ENCODE data around the gene PRKX. TPM values are rescaled to one million over a fixed set of nuclear protein-coding genes. Genes with fewer than 3 reads are reported as not detected.

PRKX gene
- total and polyA plus RNA-seq, 2 of the 4 experiments (the other 2 are of a cell fraction): 7.2 to 14.9 TPM

GRCh38 chrX:3757510-3758025 lies 44.1 kb upstream of the PRKX start (continued):
- TF ChIP-seq CTCF (conservative IDR thresholded peaks at IDR 0.05; ENCODE audit: low read depth, low read length): no peak

GRCh38 chrX:3748052-3748559 lies 34.7 kb upstream of the PRKX start:
- CTCF ChIA-PET: interaction anchor here (0.6 kb wide), 1 partner anchor 63 kb away, joined by 3 read pairs; no protein-coding TSS in a partner anchor

More at GRCh38 chrX:3748052-3748559, 34.7 kb upstream of the PRKX start:
- no peak overlapping the region for H2BK20ac ChIP-seq (ENCODE audit: low read depth, low read length)
- intact Hi-C loops (cut with micrococcal nuclease): loop anchor here (10.0 kb wide), 1 partner anchor 93 kb away; no protein-coding TSS in a partner anchor
- no peaks in the 10 kb centered on the region for H3K79me1 ChIP-seq (ENCODE audit: low read depth in 1 of 2, low read length in 2 of 2)
- no peak overlapping the region for H3K4ac ChIP-seq (ENCODE audit: low read depth, low read length)
- H3K27me3 ChIP-seq (ENCODE audit: control insufficient read depth, insufficient read depth, low read length): no peaks in the 10 kb centered on the region
- no peak overlapping the region for H3K23ac ChIP-seq (ENCODE audit: low read depth, low read length)
- H4K20me1 ChIP-seq (ENCODE audit: insufficient read depth, low read length): no peaks in the 10 kb centered on the region
- no peak overlapping the region for H3K14ac ChIP-seq (replicated peaks; ENCODE audit: low read depth, low read length)
- H2BK5ac ChIP-seq (ENCODE audit: low read depth, low read length, poor library complexity, severe bottlenecking): no peak overlapping the region
- H3K27ac ChIP-seq (ENCODE audit: insufficient read depth, low read length): peak overlapping the region; percentile 62; the same call in 1 of the 2 replicates
- H3K9me1 ChIP-seq (ENCODE audit: insufficient read depth, low read length): no peaks in the 10 kb centered on the region
- no peaks in the 10 kb centered on the region for H3K36me3 ChIP-seq (ENCODE audit: control insufficient read depth, insufficient read depth, low read length)
- 50% methylated on average over 1 of the region's 3 CpGs; no CpG with 5 or more reads in 1 of the 2 experiments for WGBS, 2 experiments (ENCODE audit: extremely low coverage in 2 of 2, insufficient read length in 1 of 2)
- no peak overlapping the region for H2AK5ac ChIP-seq (ENCODE audit: low read depth, low read length)
- POLR2A ChIA-PET (ENCODE audit: unreplicated experiment): no interaction called here
- peaks cover 2% of the 10 kb centered on the region; the same call in 1 of the 2 replicates for H3K4me1 ChIP-seq (ENCODE audit: control insufficient read depth, insufficient read depth, low read length)
- TF ChIP-seq MAFK (IDR thresholded peaks at IDR 0.05; ENCODE audit: low read depth, low read length) (no peak), RFX5 (IDR thresholded peaks at IDR 0.05; ENCODE audit: low read depth, low read length) (no peak), NFE2L2 (IDR thresholded peaks at IDR 0.05; ENCODE audit: low read depth, low read length) (no peak), MXI1 (IDR thresholded peaks at IDR 0.05; ENCODE audit: borderline replicate concordance, low read depth, low read length) (no peak), MAZ (IDR thresholded peaks at IDR 0.05; ENCODE audit: borderline replicate concordance, low read depth, low read length) (no peak)
- H4K91ac ChIP-seq (ENCODE audit: insufficient read depth, low read depth, low read length): no peak overlapping the region
- H4K5ac ChIP-seq (ENCODE audit: low read depth, low read length): no peak overlapping the region
- 0 out of 2 replicates have a peak overlapping the region, but pooled peaks have one; percentile 45 for H3K4me2 ChIP-seq (ENCODE audit: low read depth, low read length)
- in situ Hi-C loops (cut with MboI; ENCODE audit: low sequenced_read_pairs): no loop called here
- no peak overlapping the region for H3K9ac ChIP-seq (ENCODE audit: low read depth, low read length)
- H2BK15ac ChIP-seq (ENCODE audit: low read depth, low read length): no peak overlapping the region
- DNase-seq: no peak
- H3K4me3 ChIP-seq (ENCODE audit: insufficient read depth, low read depth, low read length): no peak overlapping the region; the same call in 1 of the 2 replicates
- no peak overlapping the region for H2AK9ac ChIP-seq (replicated peaks; ENCODE audit: low read depth, low read length, poor library complexity)
- no TSS peak for BruUV-seq (replicated peaks)
- peak; percentile 51; the same call in 1 of the 2 replicates for ATAC-seq (ENCODE audit: low read depth)
- no peak overlapping the region for H3K56ac ChIP-seq (ENCODE audit: extremely low read depth, insufficient read depth, low read length)
- no peak overlapping the region for H2BK120ac ChIP-seq (ENCODE audit: low read depth, low read length)
- H3K9me3 ChIP-seq (ENCODE audit: control insufficient read depth, insufficient read depth, low read length): no peaks in the 10 kb centered on the region
- H2AFZ ChIP-seq (replicated peaks; ENCODE audit: low read length, poor library complexity): no peak overlapping the region
- H3K18ac ChIP-seq (ENCODE audit: low read depth, low read length): no peak overlapping the region
- no peak overlapping the region for H4K8ac ChIP-seq (ENCODE audit: low read depth in 2 of 2, low read length in 2 of 2)
- dilution Hi-C loops (cut with HindIII; ENCODE audit: low sequenced_read_pairs, unreplicated experiment): no loop called here
